Suprapubic skin (tissue), 4 donors: ENCODE results near the gene TAF12.

Source experiments
- EP300 ChIP-seq: sonication (generic); formaldehyde crosslinking; IDR thresholded peaks from one replicate; pipeline ENCODE4 v1.6.1; 2017; ENCODE audit warnings: antibody characterized with exemption
- POLR2A ChIP-seq, 2 donors: fragments of 450-650 bp; IDR thresholded peaks; one replicate each; pipeline ENCODE4 v1.6.1; 2017; ENCODE audit warnings: antibody characterized with exemption in 2 of 2, mild to moderate bottlenecking in 2 of 2, moderate library complexity in 2 of 2
- POLR2AphosphoS5 ChIP-seq, 3 donors: sonication (generic); formaldehyde crosslinking; IDR thresholded peaks; one replicate each; pipeline ENCODE4 v1.6.1; 2017; ENCODE audit warnings: antibody characterized with exemption in 3 of 3
- TF ChIP-seq, protein P1 (sequence below), 2 donors: fragments of 200-600 bp in 1 of 2; fragments of 450-650 bp in 1 of 2; sonication (generic) in 1 of 2; IDR thresholded peaks; one replicate each; pipeline ENCODE4 v1.5.1; 2016 to 2019; ENCODE audit warnings: antibody characterized with exemption in 2 of 2, mild to moderate bottlenecking in 1 of 2, moderate library complexity in 1 of 2

DNA sequence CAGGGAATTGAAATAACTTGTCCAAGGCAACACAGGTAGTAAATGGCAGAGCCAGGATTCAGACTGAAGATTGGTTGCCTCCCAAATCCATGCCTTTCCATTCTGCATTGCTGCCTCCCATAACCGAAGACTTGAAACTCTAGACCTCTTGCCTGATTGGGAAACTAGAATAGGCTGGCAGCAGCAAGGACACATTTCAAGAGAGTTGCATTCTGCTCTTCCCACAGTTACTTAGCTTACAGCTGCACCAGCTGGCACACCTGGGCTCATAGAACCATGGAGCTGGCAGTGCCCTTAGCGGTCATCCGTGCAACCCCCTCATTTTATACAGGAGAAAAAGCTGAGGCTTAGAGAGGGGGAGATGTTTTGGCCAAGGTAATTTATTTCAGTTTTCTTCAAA lies 82.0 kb downstream of the TAF12 start:
- TF ChIP-seq EP300, result no peak
- TF ChIP-seq, protein P1, sequence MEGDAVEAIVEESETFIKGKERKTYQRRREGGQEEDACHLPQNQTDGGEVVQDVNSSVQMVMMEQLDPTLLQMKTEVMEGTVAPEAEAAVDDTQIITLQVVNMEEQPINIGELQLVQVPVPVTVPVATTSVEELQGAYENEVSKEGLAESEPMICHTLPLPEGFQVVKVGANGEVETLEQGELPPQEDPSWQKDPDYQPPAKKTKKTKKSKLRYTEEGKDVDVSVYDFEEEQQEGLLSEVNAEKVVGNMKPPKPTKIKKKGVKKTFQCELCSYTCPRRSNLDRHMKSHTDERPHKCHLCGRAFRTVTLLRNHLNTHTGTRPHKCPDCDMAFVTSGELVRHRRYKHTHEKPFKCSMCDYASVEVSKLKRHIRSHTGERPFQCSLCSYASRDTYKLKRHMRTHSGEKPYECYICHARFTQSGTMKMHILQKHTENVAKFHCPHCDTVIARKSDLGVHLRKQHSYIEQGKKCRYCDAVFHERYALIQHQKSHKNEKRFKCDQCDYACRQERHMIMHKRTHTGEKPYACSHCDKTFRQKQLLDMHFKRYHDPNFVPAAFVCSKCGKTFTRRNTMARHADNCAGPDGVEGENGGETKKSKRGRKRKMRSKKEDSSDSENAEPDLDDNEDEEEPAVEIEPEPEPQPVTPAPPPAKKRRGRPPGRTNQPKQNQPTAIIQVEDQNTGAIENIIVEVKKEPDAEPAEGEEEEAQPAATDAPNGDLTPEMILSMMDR (IDR thresholded peaks at IDR 0.05), result no peak
- no peak for TF ChIP-seq POLR2A (IDR thresholded peaks at IDR 0.05)
- no peak for TF ChIP-seq POLR2AphosphoS5 (IDR thresholded peaks at IDR 0.05)
